Right atrium auricular region (tissue), 2 donors: ENCODE measurements around the gene PRKAR2B. TPM values are rescaled to one million over a fixed set of nuclear protein-coding genes. Genes with fewer than 3 reads are reported as not detected.
"Not testable (repeated sequence)": the region's sequence is repeated elsewhere in the genome, so short reads cannot be mapped to it uniquely, and the experiment has no call there.

Source experiments
- DNase-seq: peaks from one replicate; pipeline ENCODE4 v3.0.0-alpha.2; 2019; ENCODE audit warnings: low spot score
- H3K27ac ChIP-seq, 2 donors: fragments of 200-600 bp; sonication (generic); 1 replicate in 1 of 2; 2 replicates in 1 of 2; pipeline ENCODE4 v1.5.1; 2016 to 2019
- H3K27me3 ChIP-seq, 2 donors: fragments of 200-600 bp; sonication (generic); one replicate each; pipeline versions ENCODE4 v1.5.1 to v1.6.0; 2017 to 2019
- H3K36me3 ChIP-seq: fragments of 200-600 bp; sonication (generic); one replicate; pipeline ENCODE4 v1.5.1; 2016
- H3K4me1 ChIP-seq, 2 donors: fragments of 200-600 bp; sonication (generic); one replicate each; pipeline versions ENCODE4 v1.5.1 to v1.6.0; 2017 to 2019
- H3K4me3 ChIP-seq, 2 donors: fragments of 200-600 bp; sonication (generic); 1 replicate in 1 of 2; 2 replicates in 1 of 2; pipeline ENCODE4 v1.5.1; 2017 to 2019; ENCODE audit warnings: mild to moderate bottlenecking in 1 of 2, moderate library complexity in 1 of 2
- H3K9me3 ChIP-seq, 2 donors: fragments of 200-600 bp; sonication (generic); one replicate each; pipeline ENCODE4 v1.5.1; 2019
- total RNA-seq, 2 donors: library from RNA; depleted of rRNA; stranded (reverse); fragments of >200 nt; gene quantifications; one replicate each; pipeline ENCODE4 v1.1.0, GENCODE V29; 2016
- TF ChIP-seq, protein P1 (sequence below), 2 donors: fragments of 200-600 bp; sonication (generic); IDR thresholded peaks; one replicate each; pipeline ENCODE4 v1.5.1; 2019; ENCODE audit warnings: antibody characterized with exemption in 2 of 2

Gene PRKAR2B
- total RNA-seq, 2 donors from 2014 or later, result 30.1 to 30.4 TPM

DNA sequence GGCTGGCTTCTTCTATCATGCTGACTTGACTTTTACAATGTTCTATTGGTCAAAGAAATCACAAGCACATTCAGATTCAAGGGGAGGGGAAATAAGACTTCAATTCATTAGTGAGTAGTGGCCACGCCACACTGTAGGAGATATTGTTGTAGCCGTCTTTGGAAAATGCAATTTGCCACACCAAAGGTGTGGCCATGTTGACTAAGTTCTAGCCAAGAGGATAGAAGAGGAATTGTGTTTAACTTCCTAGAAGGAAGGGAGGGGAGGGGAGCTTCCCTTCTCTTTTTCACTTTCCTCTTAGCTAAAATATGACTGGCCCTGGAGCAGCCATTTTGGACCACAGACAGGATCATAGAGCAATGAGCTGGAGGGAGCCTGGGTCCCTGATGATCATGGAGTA lies 3.4 kb upstream of the PRKAR2B start:
- no peak for DNase-seq
- Histone ChIP-seq H3K27me3 (no peaks in the 10 kb centered on the region), H3K27ac (no peak overlapping the region), H3K9me3 (peaks cover 0 to 9% of the 10 kb centered on the region in 2 donors), H3K36me3 (no peaks in the 10 kb centered on the region), H3K4me1 (peaks cover 3 to 11% of the 10 kb centered on the region in 2 donors), H3K4me3 (no peak overlapping the region)
- TF ChIP-seq, protein P1, sequence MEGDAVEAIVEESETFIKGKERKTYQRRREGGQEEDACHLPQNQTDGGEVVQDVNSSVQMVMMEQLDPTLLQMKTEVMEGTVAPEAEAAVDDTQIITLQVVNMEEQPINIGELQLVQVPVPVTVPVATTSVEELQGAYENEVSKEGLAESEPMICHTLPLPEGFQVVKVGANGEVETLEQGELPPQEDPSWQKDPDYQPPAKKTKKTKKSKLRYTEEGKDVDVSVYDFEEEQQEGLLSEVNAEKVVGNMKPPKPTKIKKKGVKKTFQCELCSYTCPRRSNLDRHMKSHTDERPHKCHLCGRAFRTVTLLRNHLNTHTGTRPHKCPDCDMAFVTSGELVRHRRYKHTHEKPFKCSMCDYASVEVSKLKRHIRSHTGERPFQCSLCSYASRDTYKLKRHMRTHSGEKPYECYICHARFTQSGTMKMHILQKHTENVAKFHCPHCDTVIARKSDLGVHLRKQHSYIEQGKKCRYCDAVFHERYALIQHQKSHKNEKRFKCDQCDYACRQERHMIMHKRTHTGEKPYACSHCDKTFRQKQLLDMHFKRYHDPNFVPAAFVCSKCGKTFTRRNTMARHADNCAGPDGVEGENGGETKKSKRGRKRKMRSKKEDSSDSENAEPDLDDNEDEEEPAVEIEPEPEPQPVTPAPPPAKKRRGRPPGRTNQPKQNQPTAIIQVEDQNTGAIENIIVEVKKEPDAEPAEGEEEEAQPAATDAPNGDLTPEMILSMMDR (IDR thresholded peaks at IDR 0.05), result no peak

DNA sequence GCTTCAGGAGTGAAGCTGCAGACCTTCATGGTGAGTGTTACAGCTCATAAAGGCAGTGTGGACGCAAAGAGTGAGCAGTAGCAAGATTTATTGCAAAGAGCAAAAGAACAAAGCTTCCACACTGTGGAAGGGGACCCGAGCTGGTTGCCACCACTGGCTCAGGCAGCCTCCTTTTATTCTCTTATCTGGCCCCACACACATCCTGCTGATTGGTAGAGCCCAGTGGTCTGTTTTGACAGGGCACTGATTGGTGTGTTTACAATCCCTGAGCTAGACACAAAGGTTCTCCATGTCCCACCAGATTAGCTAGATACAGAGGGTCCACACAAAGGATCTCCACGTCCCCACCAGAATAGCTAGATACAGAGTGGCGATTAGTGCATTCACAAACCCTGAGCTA lies 2.7 kb upstream of the PRKAR2B start:
- not testable (repeated sequence) for H3K36me3 ChIP-seq, H3K27ac ChIP-seq, H3K27me3 ChIP-seq, H3K4me3 ChIP-seq, DNase-seq, H3K9me3 ChIP-seq
- peaks cover 0 to 14% of the 10 kb centered on the region in 2 donors for H3K4me1 ChIP-seq

DNA sequence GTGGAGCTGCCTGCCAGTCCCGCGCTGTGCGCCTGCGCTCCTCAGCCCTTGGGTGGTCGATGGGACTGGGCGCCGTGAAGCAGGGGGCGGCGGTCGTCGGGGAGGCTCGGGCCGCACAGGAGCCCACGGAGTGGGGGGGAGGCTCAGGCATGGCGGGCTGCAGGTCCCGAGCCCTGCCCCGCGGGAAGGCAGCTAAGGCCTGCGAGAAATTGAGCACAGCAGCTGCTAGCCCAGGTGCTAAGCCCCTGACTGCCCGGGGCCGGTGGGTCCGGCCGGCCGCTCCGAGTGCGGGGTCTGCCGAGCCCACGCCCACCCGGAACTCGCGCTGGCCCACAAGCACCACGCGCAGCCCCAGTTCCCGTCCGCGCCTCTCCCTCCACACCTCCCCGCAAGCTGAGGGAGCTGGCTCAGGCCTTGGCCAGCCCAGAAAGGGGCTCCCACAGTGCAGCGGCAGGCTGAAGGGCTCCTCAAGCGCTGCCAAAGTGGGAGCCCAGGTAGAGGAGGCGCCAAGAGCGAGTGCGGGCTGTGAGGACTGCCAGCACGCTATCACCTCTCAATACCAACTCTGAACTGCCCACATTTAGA lies 2.1 kb upstream of the PRKAR2B start:
- peaks cover 0 to 14% of the 10 kb centered on the region in 2 donors for H3K4me1 ChIP-seq
- H3K9me3 ChIP-seq, H3K27me3 ChIP-seq, H3K4me3 ChIP-seq, H3K27ac ChIP-seq, DNase-seq, H3K36me3 ChIP-seq: not testable (repeated sequence)

DNA sequence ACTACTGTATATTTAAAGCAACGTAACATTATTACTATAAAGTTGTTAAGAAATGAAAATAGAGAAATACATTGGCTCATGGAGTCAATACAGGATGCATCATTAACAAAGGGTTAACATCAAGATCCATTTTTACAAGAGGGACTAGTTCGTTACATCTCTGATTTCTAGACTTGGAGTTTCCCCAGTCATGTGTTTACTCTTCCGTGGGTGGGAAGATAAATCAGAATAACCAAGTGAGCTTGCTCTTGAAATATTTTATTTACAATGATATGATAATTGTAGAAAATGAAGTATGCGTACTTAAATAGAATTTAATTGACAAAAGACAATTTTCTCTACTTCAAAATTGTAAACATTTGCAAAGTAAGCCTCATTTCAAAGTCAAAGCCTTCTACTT lies 1.0 kb upstream of the PRKAR2B start:
- TF ChIP-seq, protein P1 (IDR thresholded peaks at IDR 0.05), result no peak
- Histone ChIP-seq H3K27me3 (no peaks in the 10 kb centered on the region), H3K4me3 (no peak overlapping the region), H3K9me3 (no peaks in the 10 kb centered on the region), H3K36me3 (no peaks in the 10 kb centered on the region), H3K4me1 (peaks cover 0 to 14% of the 10 kb centered on the region in 2 donors), H3K27ac (peak overlapping the region in 1 of 2 donors; percentile 82)
- DNase-seq, result no peak

DNA sequence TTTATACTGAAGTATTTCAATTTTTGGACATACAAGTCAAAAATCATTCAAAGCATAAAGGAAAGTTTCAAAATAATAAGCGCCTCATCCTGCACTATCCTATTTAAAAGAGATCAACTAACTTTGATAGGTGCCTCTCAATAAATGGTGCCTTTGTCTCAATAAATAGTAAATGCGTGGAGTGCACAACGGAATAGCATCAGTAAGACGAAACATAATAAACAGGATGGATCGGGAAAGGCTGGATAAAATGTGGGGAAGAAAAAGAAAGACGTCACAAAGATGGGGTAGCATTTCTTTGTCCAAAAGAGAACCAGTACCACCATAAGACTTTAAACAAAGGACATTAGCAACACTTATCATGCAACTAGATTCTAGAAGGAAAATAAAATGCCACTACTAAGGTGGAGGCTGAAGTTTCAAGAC lies 571 bp upstream of the PRKAR2B start:
- TF ChIP-seq, protein P1 (IDR thresholded peaks at IDR 0.05), result no peak
- Histone ChIP-seq H3K36me3 (no peaks in the 10 kb centered on the region), H3K27me3 (no peaks in the 10 kb centered on the region), H3K4me3 (peak overlapping the region; percentile 71 to 76), H3K9me3 (no peaks in the 10 kb centered on the region), H3K27ac (peak overlapping the region; percentile 79 to 82), H3K4me1 (peaks cover 0 to 14% of the 10 kb centered on the region in 2 donors)
- no peak for DNase-seq

DNA sequence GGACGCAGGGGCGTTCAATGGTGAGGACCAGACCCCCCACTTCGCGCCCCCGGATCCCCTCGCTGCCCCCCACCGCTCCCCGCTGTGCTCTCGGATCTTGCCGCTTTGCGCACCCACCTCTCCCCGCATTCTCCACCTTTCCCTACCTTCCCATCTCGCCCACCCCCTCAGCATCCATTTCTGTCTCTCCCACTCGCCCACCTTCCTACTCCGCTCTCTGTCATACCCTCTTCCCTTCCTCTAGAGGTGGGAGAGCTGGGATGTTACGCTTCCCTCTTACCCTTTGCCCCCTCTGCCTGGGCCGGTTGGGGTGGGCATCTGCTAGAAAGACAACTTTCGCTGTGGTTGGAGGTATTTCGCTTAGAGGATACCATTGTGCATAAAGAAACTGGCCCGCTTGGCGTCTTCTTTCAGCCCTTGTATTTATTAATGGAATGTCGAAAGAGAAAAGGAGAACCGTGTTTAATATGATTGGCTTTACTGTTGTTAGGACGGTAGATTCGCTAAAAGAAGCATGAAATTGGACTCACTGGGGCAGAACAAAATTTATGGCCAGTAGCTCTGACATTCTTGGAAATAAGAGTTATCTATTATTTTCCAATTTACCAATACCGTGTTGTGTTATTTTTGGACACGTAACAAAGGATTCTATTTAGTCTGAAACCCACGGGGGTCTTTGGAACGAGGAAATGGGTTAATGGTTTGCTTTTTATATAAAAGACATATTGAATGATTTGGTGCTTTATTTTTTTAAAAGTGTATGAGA lies 873 bp downstream of the PRKAR2B start:
- DNase-seq, result no peak
- Histone ChIP-seq H3K9me3 (no peaks in the 10 kb centered on the region), H3K27ac (peak overlapping the region; percentile 68 to 72), H3K36me3 (no peaks in the 10 kb centered on the region), H3K4me1 (peaks cover 0 to 14% of the 10 kb centered on the region in 2 donors), H3K27me3 (no peaks in the 10 kb centered on the region), H3K4me3 (peak overlapping the region; percentile 71 to 76)
- TF ChIP-seq, protein P1 (IDR thresholded peaks at IDR 0.05), result no peak
